ENCODE results near the gene LCA5.
A peak's percentile ranks its signal among the peaks of the same experiment; 100 is the strongest.
"Not testable (repeated sequence)": the region's sequence is repeated elsewhere in the genome, so short reads cannot be mapped to it uniquely, and the experiment has no call there.

The LCA5 gene

GRCh38 chr6:79536954-79537747 lies at the start of gene LCA5:
TSS of gene LCA5 (minus strand) at chr6:79537430. CDS start at chr6:79518894, 18,536 bp downstream.
- peak; percentile 55 to 63 for DNase-seq (ENCODE audit: low read depth in 2 of 2)

GRCh38 chr6:79586548-79586947 lies 49.3 kb upstream of the LCA5 start:
- no peak for DNase-seq (ENCODE audit: low read depth in 2 of 2)

GRCh38 chr6:79584332-79584731 lies 47.1 kb upstream of the LCA5 start:
- DNase-seq (ENCODE audit: low read depth in 2 of 2): no peak

- DNase-seq (ENCODE audit: low read depth in 2 of 2): not testable (repeated sequence)
Measured at GRCh38 chr6:79577926-79578325, 40.7 kb upstream of the LCA5 start.

GRCh38 chr6:79574630-79575225 lies 37.5 kb upstream of the LCA5 start:
- no peak for DNase-seq (ENCODE audit: low read depth in 2 of 2)

- DNase-seq (ENCODE audit: low read depth in 2 of 2): no peak
Measured at GRCh38 chr6:79574174-79574573, 36.9 kb upstream of the LCA5 start.

- no peak for DNase-seq (ENCODE audit: low read depth in 2 of 2)
Measured at GRCh38 chr6:79571030-79571367, 33.8 kb upstream of the LCA5 start.

- DNase-seq (ENCODE audit: low read depth in 2 of 2): no peak
Measured at GRCh38 chr6:79570129-79571029, 33.1 kb upstream of the LCA5 start.

- no peak for DNase-seq (ENCODE audit: low read depth in 2 of 2)
Measured at GRCh38 chr6:79568996-79569395, 31.8 kb upstream of the LCA5 start.

- DNase-seq (ENCODE audit: low read depth in 2 of 2): no peak
Measured at GRCh38 chr6:79564636-79565035, 27.4 kb upstream of the LCA5 start.

GRCh38 chr6:79559706-79560105 lies 22.5 kb upstream of the LCA5 start:
- no peak for DNase-seq (ENCODE audit: low read depth in 2 of 2)

- DNase-seq (ENCODE audit: low read depth in 2 of 2): no peak
Measured at GRCh38 chr6:79557673-79558467, 20.6 kb upstream of the LCA5 start.

GRCh38 chr6:79554305-79554704 lies 17.1 kb upstream of the LCA5 start:
- no peak for DNase-seq (ENCODE audit: low read depth in 2 of 2)

GRCh38 chr6:79551401-79551800 lies 14.2 kb upstream of the LCA5 start:
- DNase-seq (ENCODE audit: low read depth in 2 of 2): no peak

- no peak for DNase-seq (ENCODE audit: low read depth in 2 of 2)
Measured at GRCh38 chr6:79548304-79548703, 11.1 kb upstream of the LCA5 start.

GRCh38 chr6:79546186-79546585 lies 9.0 kb upstream of the LCA5 start:
- no peak for DNase-seq (ENCODE audit: low read depth in 2 of 2)

GRCh38 chr6:79544939-79545450 lies 7.8 kb upstream of the LCA5 start:
- no peak for DNase-seq (ENCODE audit: low read depth in 2 of 2)

GRCh38 chr6:79544299-79544927 lies 7.2 kb upstream of the LCA5 start:
- no peak for DNase-seq (ENCODE audit: low read depth in 2 of 2)

- no peak for DNase-seq (ENCODE audit: low read depth in 2 of 2)
Measured at GRCh38 chr6:79543886-79544285, 6.7 kb upstream of the LCA5 start.

- DNase-seq (ENCODE audit: low read depth in 2 of 2): no peak
Measured at GRCh38 chr6:79543411-79543810, 6.2 kb upstream of the LCA5 start.

All from activated CD8-positive, alpha-beta memory T cell treated with anti-CD3 and anti-CD28 coated beads for 4 hours (primary cell).